ENCODE data around the gene RERG.

DNA sequence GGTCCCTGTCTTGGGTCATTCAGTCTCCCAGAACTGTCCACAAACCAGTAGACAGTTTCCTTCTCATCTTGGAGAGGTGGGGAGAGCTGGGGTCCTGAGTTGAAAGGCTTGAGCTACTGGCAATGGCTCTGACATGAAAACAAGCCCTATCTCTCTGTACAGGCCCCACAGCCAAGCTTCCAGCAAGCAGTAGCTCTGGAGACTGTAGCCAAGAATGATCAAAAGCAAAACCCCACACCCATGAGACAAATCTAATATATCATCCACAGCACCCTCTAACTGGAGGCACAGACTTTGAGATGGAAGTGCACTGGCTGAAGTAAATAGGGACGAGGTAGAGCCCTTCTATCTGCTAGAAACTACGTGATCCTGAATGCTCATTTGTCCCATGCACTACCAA, 40.9 kb downstream of the RERG start:
- TF ChIP-seq CTCF (conservative IDR thresholded peaks at IDR 0.05; ENCODE audit: low read depth, low read length) (no peak), EZH2 (IDR thresholded peaks at IDR 0.05; ENCODE audit: borderline replicate concordance, low read depth, low read length, poor library complexity, severe bottlenecking) (no peak)

All from A673 (cell line).